ENCODE measurements around the gene NEU3.

The NEU3 gene

DNA sequence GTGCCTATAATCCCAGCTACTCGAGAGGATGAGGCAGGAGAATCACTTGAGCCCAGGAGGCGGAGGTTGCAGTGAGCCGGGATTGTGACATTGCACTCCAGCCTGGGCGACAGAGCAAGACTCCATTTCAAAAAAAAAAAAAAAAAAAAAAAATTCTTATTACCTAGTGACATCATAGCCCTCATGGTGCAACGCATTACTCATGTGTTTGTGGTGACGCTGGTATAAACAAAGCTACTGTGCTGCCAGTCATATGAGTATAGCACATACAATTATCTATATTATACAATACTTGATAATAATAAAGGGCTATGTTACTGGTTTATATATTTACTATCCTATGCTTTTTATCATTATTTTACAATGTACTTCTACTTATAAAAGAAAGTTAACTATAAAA, 66.8 kb downstream of the NEU3 start:
- in situ Hi-C loops (cut with HindIII; ENCODE audit: low sequenced_read_pairs): no loop called here

DNA sequence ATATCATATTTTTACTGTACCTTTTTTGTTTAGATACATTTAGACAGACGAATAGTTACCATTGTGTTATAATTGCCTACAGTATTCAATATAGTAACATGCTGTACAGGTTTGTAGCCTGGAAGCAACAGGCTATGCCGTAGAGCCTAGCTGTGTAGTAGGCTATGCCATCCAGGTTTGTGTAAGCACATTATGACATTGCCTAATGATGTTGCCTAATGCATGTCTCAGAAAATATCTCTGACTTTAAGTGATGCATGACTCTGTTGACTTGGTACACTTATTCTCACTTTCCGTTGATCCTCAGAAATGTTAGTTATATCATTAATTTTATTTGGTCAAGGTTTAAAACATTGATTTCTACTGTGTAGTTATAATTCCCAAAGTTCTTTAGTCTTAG, 68.1 kb downstream of the NEU3 start:
- in situ Hi-C loops (cut with HindIII; ENCODE audit: low sequenced_read_pairs): no loop called here

DNA sequence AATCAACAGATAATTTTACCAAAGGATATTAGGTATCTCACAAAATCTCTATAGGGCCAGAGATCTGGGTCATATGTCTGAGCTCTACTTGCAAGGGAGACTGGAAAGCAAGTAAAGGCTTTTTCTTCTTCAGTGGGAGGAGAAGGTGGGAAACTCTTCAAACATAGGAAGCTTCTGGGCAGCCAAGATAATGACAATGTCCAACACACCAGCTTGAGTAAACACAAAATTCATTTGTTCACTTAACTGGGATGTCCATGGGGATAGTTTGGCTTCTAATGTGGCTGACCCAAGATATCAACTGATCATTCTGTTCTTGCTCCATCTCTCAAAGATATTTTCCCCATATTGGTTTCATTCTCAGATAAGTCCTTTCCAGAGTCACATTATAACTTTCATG, 70.6 kb downstream of the NEU3 start:
- in situ Hi-C loops (cut with HindIII; ENCODE audit: low sequenced_read_pairs): no loop called here

DNA sequence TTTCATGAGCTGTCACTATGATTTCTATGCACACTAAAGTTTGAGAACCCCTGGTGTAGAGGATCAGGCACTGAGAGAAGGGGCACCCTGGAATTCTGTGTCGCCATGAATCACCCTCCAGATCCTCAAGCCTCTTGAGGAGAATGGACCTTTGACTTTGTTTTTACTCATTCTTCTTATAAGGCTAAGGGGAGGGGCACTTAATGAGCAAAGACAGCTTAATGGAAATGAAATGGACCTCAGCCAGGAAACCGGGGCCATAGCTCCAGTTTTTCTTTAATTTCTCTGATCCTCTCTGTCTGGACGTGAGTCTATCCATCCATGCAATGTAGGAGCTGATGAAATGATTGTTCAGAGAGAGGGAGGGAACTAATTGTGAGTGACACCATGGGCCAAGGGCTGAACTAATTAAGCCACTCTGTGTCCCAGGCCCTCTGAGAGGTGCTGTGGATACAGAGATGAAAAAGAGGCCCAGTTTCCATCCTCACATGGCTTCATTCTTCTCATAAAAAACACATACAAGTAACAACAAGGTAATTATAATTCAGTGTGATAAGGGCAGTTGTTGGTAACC, 75.1 kb downstream of the NEU3 start:
- in situ Hi-C loops (cut with HindIII; ENCODE audit: low sequenced_read_pairs): no loop called here

DNA sequence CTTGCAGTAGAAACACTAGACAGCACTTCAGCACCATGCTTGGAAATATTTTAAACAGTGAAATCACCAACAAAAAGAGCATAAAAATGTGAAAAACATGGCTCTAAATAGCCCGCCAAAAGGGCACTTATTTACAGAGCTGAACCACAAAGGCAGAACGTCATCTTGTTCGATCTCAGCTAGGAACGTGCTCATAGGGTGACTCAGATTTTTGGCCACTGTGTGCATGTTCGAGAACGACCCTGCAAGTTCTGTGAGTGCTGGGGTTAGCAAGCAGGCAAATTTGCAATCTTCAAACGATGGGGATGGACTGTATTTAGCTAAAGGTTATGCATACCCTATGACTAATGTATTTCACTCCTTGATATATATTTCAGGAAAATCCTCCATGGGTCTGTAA, 77.3 kb downstream of the NEU3 start:
- in situ Hi-C loops (cut with HindIII; ENCODE audit: low sequenced_read_pairs): no loop called here
